Measurements from ENCODE around the gene GMEB1. TPM values are rescaled to one million over a fixed set of nuclear protein-coding genes. Genes with fewer than 3 reads are reported as not detected.
"Not testable (repeated sequence)": the region's sequence is repeated elsewhere in the genome, so short reads cannot be mapped to it uniquely, and the experiment has no call there.

GMEB1 gene
- total RNA-seq, 1 donor from 2014 or later = 17.9 TPM

- Mint-ChIP-seq H3K4me1 (ENCODE audit: unreplicated experiment) (peaks cover 12% of the 10 kb centered on the region), H3K4me3 (ENCODE audit: unreplicated experiment) (no peak overlapping the region)
Measured at GRCh38 chr1:28675924-28676257, 7.3 kb downstream of the GMEB1 start.

GRCh38 chr1:28680151-28680550, 11.6 kb downstream of the GMEB1 start:
- Mint-ChIP-seq H3K36me3 (ENCODE audit: unreplicated experiment) (peaks cover 6% of the 10 kb centered on the region), H3K4me1 (ENCODE audit: unreplicated experiment) (peaks cover 8% of the 10 kb centered on the region), H3K27me3 (ENCODE audit: unreplicated experiment) (no peaks in the 10 kb centered on the region), H3K4me3 (ENCODE audit: unreplicated experiment) (no peak overlapping the region), H3K9me3 (ENCODE audit: unreplicated experiment) (no peaks in the 10 kb centered on the region), H3K27ac (ENCODE audit: unreplicated experiment) (no peak overlapping the region)
- no peak for DNase-seq (ENCODE audit: extremely low spot score, unreplicated experiment)
- TF ChIP-seq CTCF (IDR thresholded peaks at IDR 0.05) = no peak

More at GRCh38 chr1:28675924-28676257, 7.3 kb downstream of the GMEB1 start:
- Mint-ChIP-seq H3K36me3 (ENCODE audit: unreplicated experiment) (no peaks in the 10 kb centered on the region), H3K27ac (ENCODE audit: unreplicated experiment) (peak overlapping the region; percentile 34), H3K27me3 (ENCODE audit: unreplicated experiment) (no peaks in the 10 kb centered on the region), H3K9me3 (ENCODE audit: unreplicated experiment) (no peaks in the 10 kb centered on the region)
- TF ChIP-seq CTCF (IDR thresholded peaks at IDR 0.05) = no peak
- DNase-seq (ENCODE audit: extremely low spot score, unreplicated experiment) = no peak

- no peak overlapping the region for H3K27ac Mint-ChIP-seq (ENCODE audit: unreplicated experiment)
- no peaks in the 10 kb centered on the region for H3K9me3 Mint-ChIP-seq (ENCODE audit: unreplicated experiment)
- no peak overlapping the region for H3K4me3 Mint-ChIP-seq (ENCODE audit: unreplicated experiment)
- peaks cover 10% of the 10 kb centered on the region for H3K36me3 Mint-ChIP-seq (ENCODE audit: unreplicated experiment)
- no peaks in the 10 kb centered on the region for H3K27me3 Mint-ChIP-seq (ENCODE audit: unreplicated experiment)
- DNase-seq (ENCODE audit: extremely low spot score, unreplicated experiment) = no peak
- H3K4me1 Mint-ChIP-seq (ENCODE audit: unreplicated experiment) = no peaks in the 10 kb centered on the region
- no peak for TF ChIP-seq CTCF (IDR thresholded peaks at IDR 0.05)
Measured at GRCh38 chr1:28682840-28683239, 14.3 kb downstream of the GMEB1 start.

GRCh38 chr1:28684937-28685336, 16.4 kb downstream of the GMEB1 start:
- no peaks in the 10 kb centered on the region for H3K9me3 Mint-ChIP-seq (ENCODE audit: unreplicated experiment)
- H3K4me3 Mint-ChIP-seq (ENCODE audit: unreplicated experiment) = no peak overlapping the region
- H3K36me3 Mint-ChIP-seq (ENCODE audit: unreplicated experiment) = peaks cover 10% of the 10 kb centered on the region
- no peak for TF ChIP-seq CTCF (IDR thresholded peaks at IDR 0.05)
- H3K27me3 Mint-ChIP-seq (ENCODE audit: unreplicated experiment) = no peaks in the 10 kb centered on the region
- H3K27ac Mint-ChIP-seq (ENCODE audit: unreplicated experiment) = no peak overlapping the region
- DNase-seq (ENCODE audit: extremely low spot score, unreplicated experiment) = no peak
- H3K4me1 Mint-ChIP-seq (ENCODE audit: unreplicated experiment) = no peaks in the 10 kb centered on the region

- not testable (repeated sequence) for H3K9me3 Mint-ChIP-seq (ENCODE audit: unreplicated experiment); H3K27ac Mint-ChIP-seq (ENCODE audit: unreplicated experiment); H3K27me3 Mint-ChIP-seq (ENCODE audit: unreplicated experiment); H3K4me3 Mint-ChIP-seq (ENCODE audit: unreplicated experiment); DNase-seq (ENCODE audit: extremely low spot score, unreplicated experiment); H3K4me1 Mint-ChIP-seq (ENCODE audit: unreplicated experiment)
- peaks cover 15% of the 10 kb centered on the region for H3K36me3 Mint-ChIP-seq (ENCODE audit: unreplicated experiment)
Measured at GRCh38 chr1:28691627-28692026, 23.0 kb downstream of the GMEB1 start.

- no peaks in the 10 kb centered on the region for H3K4me1 Mint-ChIP-seq (ENCODE audit: unreplicated experiment)
- H3K27me3 Mint-ChIP-seq (ENCODE audit: unreplicated experiment) = no peaks in the 10 kb centered on the region
- H3K36me3 Mint-ChIP-seq (ENCODE audit: unreplicated experiment) = peaks cover 27% of the 10 kb centered on the region
- H3K9me3 Mint-ChIP-seq (ENCODE audit: unreplicated experiment) = no peaks in the 10 kb centered on the region
- no peak for TF ChIP-seq CTCF (IDR thresholded peaks at IDR 0.05)
- no peak overlapping the region for H3K27ac Mint-ChIP-seq (ENCODE audit: unreplicated experiment)
- H3K4me3 Mint-ChIP-seq (ENCODE audit: unreplicated experiment) = no peak overlapping the region
- DNase-seq (ENCODE audit: extremely low spot score, unreplicated experiment) = no peak
Measured at GRCh38 chr1:28703629-28704028, 35.0 kb downstream of the GMEB1 start.
